Measurements from ENCODE around the gene ALPK1. TPM values are rescaled to one million over a fixed set of nuclear protein-coding genes. Genes with fewer than 3 reads are reported as not detected.

ALPK1 gene
- total and polyA plus RNA-seq, 4 experiments from 2014 or later, result 3.9 to 18.6 (median 10.2) TPM

DNA sequence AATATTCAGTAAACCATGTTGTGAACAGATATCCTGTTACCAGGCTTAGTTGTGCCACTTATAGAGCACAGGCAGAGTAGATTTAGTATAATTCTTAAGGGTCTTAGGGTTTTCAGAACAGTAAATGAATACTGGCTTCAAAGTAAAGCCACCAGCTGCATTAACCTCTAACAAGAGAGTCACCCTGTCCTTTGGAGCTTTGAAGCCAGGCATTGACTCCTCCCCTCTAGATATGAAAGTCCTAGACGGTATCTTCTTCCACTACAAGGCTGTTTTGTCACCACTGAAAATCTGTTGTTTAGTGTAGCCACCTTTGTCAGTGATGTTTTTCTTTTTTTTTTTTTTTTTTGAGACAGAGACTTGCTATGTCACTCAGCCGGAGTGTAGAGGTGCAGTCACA is 77.7 kb downstream of the ALPK1 start:
- Mint-ChIP-seq H3K36me3 (peaks cover 18 to 33% of the 10 kb centered on the region in 2 donors), H3K4me1 (no peaks in the 10 kb centered on the region), H3K4me3 (no peak overlapping the region), H3K27me3 (no peaks in the 10 kb centered on the region), H3K27ac (no peak overlapping the region), H3K9me3 (no peaks in the 10 kb centered on the region)
- DNase-seq, result no peak
- no peak overlapping the region for H3K27ac ChIP-seq (ENCODE audit: low read depth, low read length)
- H3K4me3 ChIP-seq (ENCODE audit: low read length in 2 of 2), result no peak overlapping the region
- CTCF ChIA-PET (ENCODE audit: partially characterized antibody), result no interaction called here
- H3K36me3 ChIP-seq (ENCODE audit: insufficient read depth, low read length), result no peaks in the 10 kb centered on the region
- POLR2A ChIA-PET (ENCODE audit: partially characterized antibody), result no interaction called here
- no peaks in the 10 kb centered on the region for H3K27me3 ChIP-seq (ENCODE audit: insufficient read depth, low read length)
- H3K4me1 ChIP-seq (ENCODE audit: insufficient read depth, low read length), result no peaks in the 10 kb centered on the region
- intact Hi-C loops (cut with micrococcal nuclease), result no loop called here
- H3K9me3 ChIP-seq (ENCODE audit: control insufficient read depth in 1 of 2, low read length in 2 of 2), result no peaks in the 10 kb centered on the region

- Histone ChIP-seq H3K36me3 (ENCODE audit: insufficient read depth, low read length) (no peaks in the 10 kb centered on the region), H3K27me3 (ENCODE audit: insufficient read depth, low read length) (no peaks in the 10 kb centered on the region), H3K4me1 (ENCODE audit: insufficient read depth, low read length) (no peaks in the 10 kb centered on the region), H3K9me3 (ENCODE audit: control insufficient read depth in 1 of 2, low read length in 2 of 2) (no peaks in the 10 kb centered on the region), H3K27ac (ENCODE audit: low read depth, low read length) (no peak overlapping the region), H3K4me3 (ENCODE audit: low read length in 2 of 2) (no peak overlapping the region)
- H3K4me1 Mint-ChIP-seq, result no peaks in the 10 kb centered on the region
- H3K27me3 Mint-ChIP-seq, result no peaks in the 10 kb centered on the region
- ChIA-PET POLR2A (ENCODE audit: partially characterized antibody) (no interaction called here), CTCF (ENCODE audit: partially characterized antibody) (interaction anchor here (0.9 kb wide), 1 partner anchor 147 kb away, joined by 3 read pairs; no protein-coding TSS in a partner anchor)
- no peaks in the 10 kb centered on the region for H3K9me3 Mint-ChIP-seq
- DNase-seq, result no peak
- H3K27ac Mint-ChIP-seq, result no peak overlapping the region
- peaks cover 21 to 41% of the 10 kb centered on the region in 2 donors for H3K36me3 Mint-ChIP-seq
- H3K4me3 Mint-ChIP-seq, result no peak overlapping the region
- intact Hi-C loops (cut with micrococcal nuclease), result no loop called here
Measured at GRCh38 chr4:112377171-112377570, 80.0 kb downstream of the ALPK1 start.

GRCh38 chr4:112377594-112378242 is 80.5 kb downstream of the ALPK1 start:
- no peak overlapping the region for H3K27ac Mint-ChIP-seq

DNA sequence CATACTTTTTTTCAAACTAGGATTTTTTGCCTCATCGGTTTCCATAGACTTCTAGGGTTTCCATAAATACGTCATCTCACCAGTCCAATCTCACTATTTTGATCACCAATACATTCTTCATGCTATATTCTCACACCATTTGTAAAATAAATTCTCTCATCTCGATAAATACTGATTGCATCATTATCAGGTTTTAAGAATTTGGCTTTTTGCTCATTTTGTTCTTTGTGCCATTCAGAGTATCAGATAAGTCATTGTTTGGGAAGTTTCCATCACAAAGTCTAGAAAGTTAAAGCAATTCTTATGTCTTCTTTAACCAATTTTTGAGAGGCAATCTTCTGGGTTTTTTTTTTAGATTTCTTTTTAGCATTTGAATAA is 81.1 kb downstream of the ALPK1 start:
- H3K36me3 Mint-ChIP-seq, result peaks cover 28 to 50% of the 10 kb centered on the region in 2 donors
- Histone ChIP-seq H3K4me1 (ENCODE audit: insufficient read depth, low read length) (no peaks in the 10 kb centered on the region), H3K36me3 (ENCODE audit: insufficient read depth, low read length) (no peaks in the 10 kb centered on the region), H3K9me3 (ENCODE audit: control insufficient read depth in 1 of 2, low read length in 2 of 2) (no peaks in the 10 kb centered on the region), H3K4me3 (ENCODE audit: low read length in 2 of 2) (no peak overlapping the region), H3K27ac (ENCODE audit: low read depth, low read length) (no peak overlapping the region), H3K27me3 (ENCODE audit: insufficient read depth, low read length) (no peaks in the 10 kb centered on the region)
- no peaks in the 10 kb centered on the region for H3K9me3 Mint-ChIP-seq
- DNase-seq, result no peak
- CTCF ChIA-PET (ENCODE audit: partially characterized antibody), result no interaction called here
- H3K4me3 Mint-ChIP-seq, result no peak overlapping the region
- H3K4me1 Mint-ChIP-seq, result no peaks in the 10 kb centered on the region
- H3K27ac Mint-ChIP-seq, result peak overlapping the region in 1 of 7 donors; percentile 25
- no peaks in the 10 kb centered on the region for H3K27me3 Mint-ChIP-seq
- intact Hi-C loops (cut with micrococcal nuclease), result no loop called here
- POLR2A ChIA-PET (ENCODE audit: partially characterized antibody), result no interaction called here

More at GRCh38 chr4:112377594-112378242, 80.5 kb downstream of the ALPK1 start:
- H3K9me3 Mint-ChIP-seq, result no peaks in the 10 kb centered on the region
- Histone ChIP-seq H3K27me3 (ENCODE audit: insufficient read depth, low read length) (no peaks in the 10 kb centered on the region), H3K4me1 (ENCODE audit: insufficient read depth, low read length) (no peaks in the 10 kb centered on the region), H3K4me3 (ENCODE audit: low read length in 2 of 2) (no peak overlapping the region), H3K27ac (ENCODE audit: low read depth, low read length) (no peak overlapping the region), H3K36me3 (ENCODE audit: insufficient read depth, low read length) (no peaks in the 10 kb centered on the region), H3K9me3 (ENCODE audit: control insufficient read depth in 1 of 2, low read length in 2 of 2) (no peaks in the 10 kb centered on the region)
- POLR2A ChIA-PET (ENCODE audit: partially characterized antibody), result no interaction called here
- no peaks in the 10 kb centered on the region for H3K4me1 Mint-ChIP-seq
- DNase-seq, result no peak
- peaks cover 26 to 47% of the 10 kb centered on the region in 2 donors for H3K36me3 Mint-ChIP-seq
- H3K4me3 Mint-ChIP-seq, result no peak overlapping the region
- intact Hi-C loops (cut with micrococcal nuclease), result no loop called here
- CTCF ChIA-PET (ENCODE audit: partially characterized antibody), result no interaction called here
- H3K27me3 Mint-ChIP-seq, result no peaks in the 10 kb centered on the region

GRCh38 chr4:112378858-112379257 is 81.7 kb downstream of the ALPK1 start:
- CTCF ChIA-PET (ENCODE audit: partially characterized antibody), result no interaction called here
- Histone ChIP-seq H3K9me3 (ENCODE audit: control insufficient read depth in 1 of 2, low read length in 2 of 2) (no peaks in the 10 kb centered on the region), H3K27ac (ENCODE audit: low read depth, low read length) (no peak overlapping the region), H3K4me1 (ENCODE audit: insufficient read depth, low read length) (no peaks in the 10 kb centered on the region), H3K4me3 (ENCODE audit: low read length in 2 of 2) (no peak overlapping the region), H3K36me3 (ENCODE audit: insufficient read depth, low read length) (no peaks in the 10 kb centered on the region), H3K27me3 (ENCODE audit: insufficient read depth, low read length) (no peaks in the 10 kb centered on the region)
- no peak overlapping the region for H3K4me3 Mint-ChIP-seq
- intact Hi-C loops (cut with micrococcal nuclease), result no loop called here
- H3K36me3 Mint-ChIP-seq, result peaks cover 28 to 51% of the 10 kb centered on the region in 2 donors
- no peak for DNase-seq
- no peaks in the 10 kb centered on the region for H3K4me1 Mint-ChIP-seq
- no peaks in the 10 kb centered on the region for H3K9me3 Mint-ChIP-seq
- POLR2A ChIA-PET (ENCODE audit: partially characterized antibody), result no interaction called here
- H3K27me3 Mint-ChIP-seq, result no peaks in the 10 kb centered on the region
- H3K27ac Mint-ChIP-seq, result no peak overlapping the region

- ChIA-PET POLR2A (ENCODE audit: partially characterized antibody) (no interaction called here), CTCF (ENCODE audit: partially characterized antibody) (no interaction called here)
- H3K9me3 ChIP-seq (ENCODE audit: control insufficient read depth in 1 of 2, low read length in 2 of 2), result no peaks in the 10 kb centered on the region
- H3K27me3 ChIP-seq (ENCODE audit: insufficient read depth, low read length), result no peaks in the 10 kb centered on the region
- Mint-ChIP-seq H3K4me3 (no peak overlapping the region), H3K36me3 (peaks cover 28 to 54% of the 10 kb centered on the region in 2 donors), H3K4me1 (no peaks in the 10 kb centered on the region), H3K9me3 (no peaks in the 10 kb centered on the region), H3K27me3 (no peaks in the 10 kb centered on the region), H3K27ac (no peak overlapping the region)
- DNase-seq, result no peak
- no peaks in the 10 kb centered on the region for H3K4me1 ChIP-seq (ENCODE audit: insufficient read depth, low read length)
- no peak overlapping the region for H3K4me3 ChIP-seq (ENCODE audit: low read length in 2 of 2)
- intact Hi-C loops (cut with micrococcal nuclease), result no loop called here
- no peak overlapping the region for H3K27ac ChIP-seq (ENCODE audit: low read depth, low read length)
- no peaks in the 10 kb centered on the region for H3K36me3 ChIP-seq (ENCODE audit: insufficient read depth, low read length)
Measured at GRCh38 chr4:112379306-112379705, 82.1 kb downstream of the ALPK1 start.

DNA sequence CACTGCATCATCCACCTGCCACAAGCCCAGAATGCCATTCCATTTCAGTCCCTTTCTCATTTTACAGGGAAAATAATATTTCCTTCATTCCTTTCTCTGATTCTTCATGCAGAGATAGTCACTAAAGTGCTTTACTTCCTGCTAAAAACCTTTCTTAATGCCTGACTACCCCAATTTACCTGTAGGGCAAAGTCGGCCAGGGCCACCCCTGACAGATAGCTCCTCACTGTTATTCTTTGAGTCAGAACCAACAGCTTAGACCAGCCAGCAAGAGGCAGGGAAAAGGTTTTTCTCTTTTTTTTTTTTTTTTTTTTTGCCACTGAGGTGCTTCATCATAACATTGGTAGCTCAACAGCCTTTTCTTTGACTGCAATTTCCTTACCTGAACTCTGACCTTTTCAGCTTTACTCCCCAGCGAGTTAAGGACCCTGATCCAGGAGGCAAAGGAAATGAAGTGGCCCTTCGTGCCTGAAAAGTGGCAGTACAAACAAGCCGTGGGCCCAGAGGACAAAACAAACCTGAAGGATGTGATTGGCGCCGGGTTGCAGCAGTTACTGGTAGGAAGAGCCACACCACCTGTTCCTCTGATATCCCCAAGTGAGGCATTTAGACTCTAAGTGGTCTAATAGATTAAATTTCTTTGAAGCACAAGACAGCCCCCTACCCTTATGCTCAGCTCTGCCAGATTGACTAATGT is 85.0 kb downstream of the ALPK1 start:
- Histone ChIP-seq H3K4me1 (ENCODE audit: insufficient read depth, low read length) (no peaks in the 10 kb centered on the region), H3K27me3 (ENCODE audit: insufficient read depth, low read length) (no peaks in the 10 kb centered on the region), H3K27ac (ENCODE audit: low read depth, low read length) (no peak overlapping the region), H3K36me3 (ENCODE audit: insufficient read depth, low read length) (no peaks in the 10 kb centered on the region), H3K9me3 (ENCODE audit: control insufficient read depth in 1 of 2, low read length in 2 of 2) (no peaks in the 10 kb centered on the region), H3K4me3 (ENCODE audit: low read length in 2 of 2) (no peak overlapping the region)
- Mint-ChIP-seq H3K9me3 (no peaks in the 10 kb centered on the region), H3K4me1 (no peaks in the 10 kb centered on the region), H3K27me3 (no peaks in the 10 kb centered on the region), H3K4me3 (no peak overlapping the region), H3K36me3 (peaks cover 35 to 55% of the 10 kb centered on the region in 2 donors), H3K27ac (no peak overlapping the region)
- no peak for DNase-seq
- POLR2A ChIA-PET (ENCODE audit: partially characterized antibody), result no interaction called here
- intact Hi-C loops (cut with micrococcal nuclease), result no loop called here
- CTCF ChIA-PET (ENCODE audit: partially characterized antibody), result no interaction called here
